Transverse colon (tissue), 4 donors: ENCODE data around the gene TJP1.

Experiments used
- EP300 ChIP-seq: sonication (generic); formaldehyde crosslinking; IDR thresholded peaks from one replicate; pipeline ENCODE4 v1.6.1; 2017; ENCODE audit warnings: antibody characterized with exemption, low read depth
- POLR2A ChIP-seq: fragments of 450-650 bp; IDR thresholded peaks from one replicate; pipeline ENCODE4 v1.6.1; 2016; ENCODE audit warnings: antibody characterized with exemption, mild to moderate bottlenecking, moderate library complexity
- POLR2AphosphoS5 ChIP-seq, 3 donors: sonication (generic); formaldehyde crosslinking; IDR thresholded peaks; one replicate each; pipeline ENCODE4 v1.6.1; 2016; ENCODE audit warnings: antibody characterized with exemption in 3 of 3
- TF ChIP-seq, protein P1 (sequence below), 5 experiments: fragments of 200-600 bp in 3 of 5; fragments of 450-650 bp in 2 of 5; sonication (generic) in 3 of 5; IDR thresholded peaks; 1 replicate in 2 of 5; 2 replicates in 3 of 5; pipeline ENCODE4 v1.5.1; 2016 to 2017; ENCODE audit warnings: antibody characterized with exemption in 5 of 5, inconsistent platforms in 3 of 5, mild to moderate bottlenecking in 2 of 5, moderate library complexity in 1 of 5

DNA sequence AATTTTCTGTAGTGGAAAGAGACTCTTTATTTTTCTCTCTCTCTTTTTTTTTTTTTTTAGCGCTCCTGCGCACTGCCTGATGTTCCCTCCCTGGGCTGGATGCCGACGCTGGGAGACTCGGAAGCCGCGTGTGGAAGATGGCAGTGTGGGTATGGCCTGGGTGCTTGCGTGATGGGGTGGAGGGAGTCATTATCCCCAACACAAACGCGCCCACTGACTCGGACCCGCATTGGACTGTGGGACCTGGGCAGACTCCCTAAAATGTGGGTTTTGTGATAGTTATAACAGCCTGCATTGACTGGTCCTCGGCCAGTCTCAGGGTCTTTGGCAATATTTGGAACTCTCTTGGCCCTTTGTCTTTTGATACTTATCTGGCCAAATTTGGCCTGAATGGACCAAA is 157.9 kb downstream of the TJP1 start:
- no peak for TF ChIP-seq POLR2A
- TF ChIP-seq POLR2AphosphoS5 (IDR thresholded peaks at IDR 0.05), result no peak
- TF ChIP-seq, protein P1, sequence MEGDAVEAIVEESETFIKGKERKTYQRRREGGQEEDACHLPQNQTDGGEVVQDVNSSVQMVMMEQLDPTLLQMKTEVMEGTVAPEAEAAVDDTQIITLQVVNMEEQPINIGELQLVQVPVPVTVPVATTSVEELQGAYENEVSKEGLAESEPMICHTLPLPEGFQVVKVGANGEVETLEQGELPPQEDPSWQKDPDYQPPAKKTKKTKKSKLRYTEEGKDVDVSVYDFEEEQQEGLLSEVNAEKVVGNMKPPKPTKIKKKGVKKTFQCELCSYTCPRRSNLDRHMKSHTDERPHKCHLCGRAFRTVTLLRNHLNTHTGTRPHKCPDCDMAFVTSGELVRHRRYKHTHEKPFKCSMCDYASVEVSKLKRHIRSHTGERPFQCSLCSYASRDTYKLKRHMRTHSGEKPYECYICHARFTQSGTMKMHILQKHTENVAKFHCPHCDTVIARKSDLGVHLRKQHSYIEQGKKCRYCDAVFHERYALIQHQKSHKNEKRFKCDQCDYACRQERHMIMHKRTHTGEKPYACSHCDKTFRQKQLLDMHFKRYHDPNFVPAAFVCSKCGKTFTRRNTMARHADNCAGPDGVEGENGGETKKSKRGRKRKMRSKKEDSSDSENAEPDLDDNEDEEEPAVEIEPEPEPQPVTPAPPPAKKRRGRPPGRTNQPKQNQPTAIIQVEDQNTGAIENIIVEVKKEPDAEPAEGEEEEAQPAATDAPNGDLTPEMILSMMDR (IDR thresholded peaks at IDR 0.05), result no peak
- no peak for TF ChIP-seq EP300
